GM19452 (cell line): Measurements from ENCODE around the gene EEF1AKMT3.

Experiments used
- ATAC-seq: cut with Tn5 transposase; IDR thresholded peaks from one replicate; pipeline ENCODE4 v1.9.1; 2021; ENCODE audit not compliant: unreplicated experiment

Gene EEF1AKMT3

GRCh38 chr12:57772429-57773322 lies at the start of gene EEF1AKMT3:
Gene EEF1AKMT3 (plus strand): TSS chr12:57772614. CDS start chr12:57772725, 111 bp downstream.
- ATAC-seq = peak; percentile 32

DNA sequence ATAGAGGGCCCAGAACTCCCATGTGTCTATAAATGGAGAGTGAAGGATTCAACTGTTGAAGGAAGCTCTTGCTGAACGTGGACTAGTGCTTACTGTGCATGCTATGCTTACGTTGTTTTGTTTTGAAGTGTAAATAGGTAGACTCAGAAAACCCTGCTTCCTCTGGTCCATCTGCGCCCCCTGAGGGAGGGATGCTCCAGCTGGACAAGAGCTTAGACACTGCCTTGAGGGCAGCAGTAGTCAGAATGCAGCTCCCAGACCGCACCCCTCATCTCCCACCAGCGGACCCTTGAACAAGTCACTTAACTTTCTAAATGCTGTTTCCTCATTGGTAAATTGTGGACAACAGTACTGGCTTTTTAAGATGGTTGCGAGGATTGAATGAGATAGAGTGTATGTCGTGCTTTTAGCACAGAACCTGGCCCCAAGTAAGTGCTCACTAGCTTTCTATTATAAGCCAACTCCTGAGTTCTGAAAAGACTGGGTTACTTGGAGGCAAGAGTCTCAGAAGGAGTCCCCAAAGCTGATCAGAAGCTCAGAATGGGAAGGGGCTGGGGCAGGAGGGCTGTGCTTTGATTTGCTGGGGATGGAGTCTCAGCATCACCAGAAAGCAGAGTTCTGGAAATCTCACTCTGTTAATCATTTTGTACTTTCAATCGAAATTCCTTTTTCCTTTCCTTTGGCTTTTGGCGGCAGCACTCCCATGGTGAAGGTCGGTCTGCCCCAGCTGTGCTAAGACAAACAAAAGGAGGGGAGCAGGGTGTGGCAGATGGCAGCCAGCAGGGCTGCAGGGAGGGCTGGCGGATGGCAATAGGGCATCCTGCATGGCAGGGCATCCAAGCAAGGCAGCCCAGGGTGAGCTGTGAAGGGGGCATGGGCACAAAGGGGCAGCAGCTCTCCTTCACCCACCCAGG lies 49.4 kb upstream of the EEF1AKMT3 start:
- ATAC-seq = no peak

DNA sequence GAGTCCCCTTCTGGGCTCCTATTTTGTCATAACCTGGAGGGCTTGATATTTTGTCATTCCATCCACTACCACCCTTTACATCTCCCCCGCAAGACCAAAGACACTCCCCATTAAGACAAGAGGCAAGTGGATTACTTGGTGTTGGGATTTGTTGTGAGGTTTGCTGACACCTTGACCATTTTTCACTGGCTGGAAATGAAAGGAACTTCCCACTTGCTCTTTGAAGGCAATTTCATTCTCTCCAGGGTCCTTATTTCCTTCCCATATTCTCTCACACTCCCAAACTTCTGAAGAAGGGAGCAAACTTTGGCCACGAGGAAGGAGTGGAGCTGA lies 48.8 kb upstream of the EEF1AKMT3 start:
- no peak for ATAC-seq

- no peak for ATAC-seq
Observed at GRCh38 chr12:57724003-57724935, 48.1 kb upstream of the EEF1AKMT3 start.

- ATAC-seq = no peak
Observed at GRCh38 chr12:57724936-57725740, 47.3 kb upstream of the EEF1AKMT3 start.

GRCh38 chr12:57725851-57726150 lies 46.6 kb upstream of the EEF1AKMT3 start:
- ATAC-seq = no peak

DNA sequence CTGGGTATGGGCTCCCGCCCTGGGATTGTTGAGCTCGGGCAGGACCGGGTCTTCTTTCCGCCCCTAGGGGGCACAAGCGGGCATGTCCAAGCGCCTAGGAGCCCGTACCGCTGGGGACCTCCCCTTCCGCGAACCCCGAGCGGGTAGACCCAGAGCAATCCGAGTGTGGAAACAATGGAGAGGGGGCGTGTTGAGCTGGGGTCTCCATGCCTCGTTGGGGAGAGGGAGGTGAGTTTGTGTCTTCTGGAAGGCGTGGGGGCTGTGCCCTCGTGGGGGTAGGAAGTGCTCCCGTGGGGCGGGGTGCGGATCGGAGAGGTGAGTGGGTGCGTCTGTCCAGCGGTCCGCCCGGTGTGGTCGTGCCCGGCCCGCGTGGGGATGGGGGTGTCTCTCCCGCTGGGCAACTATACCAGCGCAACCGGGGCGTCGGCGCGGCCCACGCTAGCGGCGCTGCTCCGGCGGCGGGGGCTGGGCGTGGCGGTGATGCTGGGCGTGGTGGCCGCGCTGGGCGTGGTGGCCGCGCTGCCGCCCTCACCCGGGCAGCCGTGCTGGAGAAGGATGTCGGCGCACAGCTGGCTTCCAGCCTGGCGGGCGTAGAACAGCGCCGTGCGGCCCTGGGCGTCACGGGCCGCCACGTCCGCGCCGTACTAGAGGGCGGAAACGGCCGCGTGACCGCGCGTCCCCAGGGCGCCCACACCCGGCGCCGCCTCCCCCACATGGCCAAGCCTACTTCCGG lies 46.1 kb upstream of the EEF1AKMT3 start:
- ATAC-seq = no peak

DNA sequence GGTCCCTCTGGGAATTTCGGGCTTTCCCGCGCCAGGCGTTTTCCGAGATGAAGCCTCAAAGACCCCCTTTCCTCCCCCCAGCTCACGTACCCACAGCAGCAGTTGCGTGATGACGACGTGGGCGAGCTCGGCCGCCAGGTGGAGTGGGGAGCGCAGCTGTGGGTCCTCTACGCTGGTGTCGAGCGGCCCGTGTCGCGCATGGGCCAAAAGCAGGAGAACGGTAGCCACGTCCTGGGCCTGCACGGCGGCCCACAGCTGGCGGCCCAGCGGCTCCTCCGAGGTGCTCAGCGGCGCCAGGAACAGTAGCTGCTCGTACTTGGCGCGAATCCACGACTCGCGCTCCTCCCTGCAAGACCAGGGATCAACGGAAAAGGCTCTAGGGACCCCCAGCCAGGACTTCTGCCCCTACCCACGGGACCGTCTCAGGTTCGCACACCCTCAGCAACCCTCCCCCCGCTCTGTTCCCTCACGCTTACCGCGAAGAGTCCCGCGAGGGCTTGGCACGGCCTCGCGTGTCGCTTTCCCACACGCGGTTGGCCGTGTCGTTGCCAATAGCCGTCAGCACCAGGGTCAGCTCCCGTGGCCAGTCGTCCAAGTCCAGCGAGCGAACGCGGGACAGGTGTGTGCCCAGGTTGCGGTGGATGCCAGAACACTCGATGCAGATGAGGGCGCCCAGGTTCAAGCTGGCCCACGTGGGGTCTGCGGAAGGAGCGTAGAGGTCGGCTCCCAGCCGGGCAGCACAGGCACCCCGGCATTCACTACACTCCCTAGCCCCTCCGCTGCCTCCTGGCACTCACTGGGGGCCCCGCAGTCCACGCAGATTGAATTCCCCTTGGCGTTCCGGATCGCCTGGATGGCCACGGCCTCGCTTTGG lies 45.3 kb upstream of the EEF1AKMT3 start:
- ATAC-seq = no peak

DNA sequence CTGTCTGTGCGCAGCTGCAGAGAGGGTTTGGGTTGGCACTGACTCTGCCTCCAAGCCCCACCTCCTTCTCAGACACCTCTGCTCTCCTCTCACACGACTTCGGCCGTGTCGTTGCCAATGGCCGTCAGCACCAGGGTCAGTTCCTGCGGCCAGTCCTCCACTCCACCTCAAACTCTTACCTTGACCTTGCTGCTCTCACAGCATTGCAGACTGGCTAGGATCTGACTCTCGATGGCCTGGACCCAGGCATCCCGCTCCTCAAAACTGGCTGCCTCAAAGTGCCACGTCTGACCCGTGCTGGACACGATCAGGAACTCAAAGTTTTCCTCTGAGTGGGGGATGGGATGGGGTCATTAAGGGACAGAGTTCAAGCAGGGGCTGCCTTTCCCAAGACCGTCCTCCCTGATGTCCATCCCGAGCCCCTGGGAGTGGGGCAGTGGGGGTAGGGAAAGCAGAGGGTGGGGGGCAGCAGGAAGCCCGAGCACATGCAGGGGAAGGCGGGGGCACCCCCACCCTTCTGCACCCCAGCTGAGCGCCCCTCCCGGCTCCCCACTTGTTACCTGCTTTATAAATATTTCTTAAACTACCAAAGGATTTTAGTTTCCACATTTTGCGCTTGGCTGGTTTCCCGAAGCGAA lies 44.5 kb upstream of the EEF1AKMT3 start:
- no peak for ATAC-seq

- no peak for ATAC-seq
Observed at GRCh38 chr12:57729321-57729844, 43.0 kb upstream of the EEF1AKMT3 start.

DNA sequence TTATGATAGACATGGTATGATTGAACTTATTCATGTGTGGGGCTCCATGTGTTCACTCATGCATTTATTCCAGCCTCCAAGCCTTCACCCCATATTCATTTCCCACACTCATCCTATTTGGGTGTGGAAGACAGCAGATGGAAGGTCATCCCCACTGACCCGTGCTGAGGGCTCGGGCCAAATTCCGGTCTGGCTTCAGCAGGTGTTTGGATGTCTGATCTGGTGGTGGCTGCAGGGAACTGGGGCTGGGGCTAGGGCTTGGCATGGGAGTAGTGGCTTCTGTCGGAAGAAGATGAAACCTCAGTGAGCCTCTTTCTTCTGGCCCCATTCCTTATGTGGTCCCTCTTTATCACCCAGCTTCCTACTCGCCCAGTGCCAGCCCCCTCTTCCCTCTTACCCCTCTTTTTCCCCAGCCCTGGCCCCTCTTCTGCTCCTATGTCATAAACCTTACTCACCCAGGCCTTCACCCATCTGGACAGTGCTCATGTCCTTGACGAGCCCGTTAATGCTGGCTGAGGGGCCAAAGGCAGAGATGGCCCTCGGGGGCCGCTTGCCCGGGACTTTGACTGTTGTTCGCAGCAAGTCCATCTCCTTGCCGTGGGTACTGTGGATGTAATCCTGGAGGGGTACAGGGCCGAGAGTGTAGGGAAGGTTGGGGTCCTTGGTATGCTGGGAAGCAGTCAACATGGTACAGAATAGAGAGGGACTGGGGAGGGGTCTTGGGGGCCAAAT lies 41.9 kb upstream of the EEF1AKMT3 start:
- ATAC-seq = no peak

GRCh38 chr12:57731411-57732080 lies 40.9 kb upstream of the EEF1AKMT3 start:
- no peak for ATAC-seq

DNA sequence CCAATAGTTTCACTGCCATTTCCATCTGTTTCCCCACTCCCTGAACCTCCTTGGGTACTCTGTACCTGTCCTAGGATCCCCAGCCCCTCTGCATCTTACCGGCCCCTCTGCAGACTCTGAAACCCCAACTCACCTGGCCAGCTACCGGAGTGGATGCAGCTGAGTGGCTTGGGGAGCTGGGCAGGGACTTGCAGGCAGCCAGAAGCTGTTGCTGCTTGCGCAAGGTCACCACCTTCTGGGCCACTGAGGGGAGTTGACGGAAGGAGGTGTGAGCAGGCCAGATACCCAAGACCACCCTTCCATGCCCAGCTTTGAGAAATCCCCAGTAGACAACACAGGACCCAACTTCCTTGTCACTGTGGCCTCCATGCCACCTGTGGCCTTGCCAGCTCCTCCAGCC lies 40.1 kb upstream of the EEF1AKMT3 start:
- no peak for ATAC-seq

- no peak for ATAC-seq
Observed at GRCh38 chr12:57732726-57733593, 39.5 kb upstream of the EEF1AKMT3 start.

GRCh38 chr12:57733928-57734327 lies 38.5 kb upstream of the EEF1AKMT3 start:
- ATAC-seq = no peak

DNA sequence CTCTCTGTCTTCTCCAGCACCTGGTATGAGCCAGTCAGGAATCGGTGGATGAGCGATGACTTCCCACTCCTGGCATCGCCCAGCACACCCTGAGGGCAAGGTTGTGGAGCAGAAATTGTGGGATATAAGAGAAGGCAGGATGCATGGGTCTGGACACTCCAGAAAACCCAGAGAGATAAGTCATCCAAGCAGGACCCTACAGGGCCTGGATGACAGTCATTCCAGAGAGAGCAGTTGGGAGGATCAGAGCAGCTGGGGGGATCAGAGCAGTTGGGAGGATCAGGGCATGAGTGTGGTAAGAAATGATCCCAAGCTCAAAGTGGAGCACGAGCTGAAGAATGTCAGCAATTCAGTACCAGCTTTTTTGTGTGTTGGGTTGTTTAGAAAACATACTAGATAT lies 37.8 kb upstream of the EEF1AKMT3 start:
- ATAC-seq = no peak
